GM12878 (cell line): ENCODE measurements around the gene MTO1. TPM values are rescaled to one million over a fixed set of nuclear protein-coding genes. Genes with fewer than 3 reads are reported as not detected.

Source experiments
- ATAC-seq: fragments of 200-7000 bp; cut with Tn5 transposase; 3 replicates; pipeline ENCODE4 v1.9.1; 2020; ENCODE audit warnings: mild to moderate bottlenecking, moderate library complexity
- BruUV-seq: library from RNA; stranded (reverse); fragments of 400-500 nt; replicated peaks from 2 replicates; lab custom pipeline; 2021; lab: Mats Ljungman, UMichigan
- CTCF ChIA-PET: fragments of 300-600 bp; sonication (Branson Sonifier 250); formaldehyde crosslinking; extraction: SDS; loops from one replicate; lab custom pipeline; 2021; ENCODE audit warnings: inconsistent platforms; lab: Yijun Ruan, JAX
- POLR2A ChIA-PET: fragments of 350-600 bp; formaldehyde crosslinking; extraction: SDS; loops from one replicate; lab custom pipeline; 2021; ENCODE audit warnings: inconsistent platforms; lab: Charles Lee
- RAD21 ChIA-PET: fragments of 300-600 bp; sonication (Branson Sonifier 250); formaldehyde crosslinking; loops from one replicate; lab custom pipeline; 2023; ENCODE audit warnings: antibody characterized with exemption; ENCODE audit not compliant: unreplicated experiment; lab: Charles Lee
- SMC1A ChIA-PET: fragments of 300-600 bp; sonication (Branson Sonifier 250); formaldehyde crosslinking; loops from one replicate; lab custom pipeline; 2023; ENCODE audit not compliant: unreplicated experiment, uncharacterized antibody; lab: Charles Lee
- DNase-seq: peaks from one replicate; pipeline ENCODE4 v3.0.0-alpha.2; 2011; ENCODE audit warnings: low read depth, low spot score
- FAIRE-seq: peaks from 3 replicates; lab custom pipeline; 2011; peaks lifted over from hg19 to GRCh38; lab: Jason Lieb, UNC
- H2AFZ ChIP-seq: 2 replicates; pipeline ENCODE4 v1.6.0; 2011; ENCODE audit warnings: low read depth, low read length, control low read depth; ENCODE audit not compliant: control insufficient read depth
- H3K27ac ChIP-seq: 2 replicates; pipeline ENCODE4 v1.5.1; 2011; ENCODE audit warnings: control low read depth; ENCODE audit not compliant: control insufficient read depth, insufficient read depth
- H3K27me3 ChIP-seq, 2 experiments: replicated peaks in 1 of 2; 2 replicates each; pipeline versions ENCODE4 v1.6.0 to v1.6.1; 2011; ENCODE audit warnings: low read length in 1 of 2; ENCODE audit not compliant: control insufficient read depth in 2 of 2, insufficient read depth in 2 of 2
- H3K36me3 ChIP-seq, 2 experiments: 2 replicates each; pipeline ENCODE4 v1.5.1; 2011; ENCODE audit warnings: low read length in 1 of 2; ENCODE audit not compliant: control insufficient read depth in 2 of 2, insufficient read depth in 2 of 2
- H3K4me1 ChIP-seq: 2 replicates; pipeline ENCODE4 v1.6.1; 2011; ENCODE audit warnings: mild to moderate bottlenecking, low read length, moderate library complexity, mixed read lengths; ENCODE audit not compliant: control insufficient read depth, insufficient read depth
- H3K4me2 ChIP-seq: 2 replicates; pipeline ENCODE4 v1.6.0; 2011; ENCODE audit warnings: control low read depth; ENCODE audit not compliant: control insufficient read depth, insufficient read depth
- H3K4me3 ChIP-seq: fragments of 200-600 bp; sonication (generic); 2 replicates; pipeline ENCODE4 v1.5.1; 2016
- H3K79me2 ChIP-seq: 2 replicates; pipeline ENCODE4 v1.6.0; 2011; ENCODE audit warnings: low read length; ENCODE audit not compliant: control insufficient read depth, insufficient read depth
- H3K9ac ChIP-seq: 2 replicates; pipeline ENCODE4 v1.8.0; 2011; ENCODE audit warnings: low read length, control low read depth, mixed read lengths; ENCODE audit not compliant: control insufficient read depth, insufficient read depth
- H3K9me3 ChIP-seq: replicated peaks from 3 replicates; pipeline ENCODE4 v1.5.1; 2011; ENCODE audit warnings: mild to moderate bottlenecking, low read length; ENCODE audit not compliant: control insufficient read depth, insufficient read depth
- H4K20me1 ChIP-seq: 2 replicates; pipeline ENCODE4 v1.6.0; 2011; ENCODE audit not compliant: control insufficient read depth, insufficient read depth
- ASH2L ChIP-seq: fragments of 300-600, 200-600 bp; sonication (generic); IDR thresholded peaks from 2 replicates; pipeline ENCODE4 v1.6.1; 2017; ENCODE audit warnings: low read depth, mild to moderate bottlenecking, borderline replicate concordance
- BCLAF1 ChIP-seq: fragments of 450-650 bp; IDR thresholded peaks from 2 replicates; pipeline ENCODE4 v1.6.1; 2017; ENCODE audit warnings: antibody characterized with exemption, mild to moderate bottlenecking, moderate library complexity
- EED ChIP-seq: sonication (generic); IDR thresholded peaks from 2 replicates; pipeline ENCODE4 v1.6.1; 2016; ENCODE audit warnings: antibody characterized with exemption, low read depth
- FOS ChIP-seq: IDR thresholded peaks from 3 replicates; pipeline ENCODE4 v1.6.1; 2011; ENCODE audit warnings: borderline replicate concordance; ENCODE audit not compliant: insufficient read length; ENCODE audit errors: extremely low read depth
- FOXK2 ChIP-seq: fragments of 450-650 bp; IDR thresholded peaks from 2 replicates; pipeline ENCODE4 v1.6.1; 2017; ENCODE audit warnings: mild to moderate bottlenecking, moderate library complexity
- HDAC2 ChIP-seq: fragments of 200-600 bp; sonication (generic); IDR thresholded peaks from 2 replicates; pipeline ENCODE4 v1.6.1; 2017
- HDAC6 ChIP-seq: fragments of 200-600 bp; sonication (generic); IDR thresholded peaks from one replicate; pipeline ENCODE4 v1.8.0; 2017; ENCODE audit warnings: antibody characterized with exemption; ENCODE audit not compliant: unreplicated experiment
- NFYA ChIP-seq: IDR thresholded peaks from 2 replicates; pipeline ENCODE4 v1.6.1; 2011; ENCODE audit warnings: low read depth, mild to moderate bottlenecking, low read length, improper control_type of control experiment, borderline replicate concordance
- RBBP5 ChIP-seq: fragments of 200-600 bp; sonication (generic); conservative IDR thresholded peaks from 2 replicates; pipeline ENCODE4 v1.6.1; 2016
- REST ChIP-seq: IDR thresholded peaks from 2 replicates; pipeline ENCODE4 v1.6.1; 2012; ENCODE audit warnings: mild to moderate bottlenecking, low read depth, low read length
- SMAD5 ChIP-seq: IDR thresholded peaks from 2 replicates; pipeline ENCODE4 v1.6.1; 2016; ENCODE audit warnings: antibody characterized with exemption, low read depth
- STAT1 ChIP-seq: fragments of 450-650 bp; conservative IDR thresholded peaks from 2 replicates; pipeline ENCODE4 v1.6.1; 2014; ENCODE audit warnings: antibody characterized with exemption, mild to moderate bottlenecking
- ZBED1 ChIP-seq: IDR thresholded peaks from 2 replicates; pipeline ENCODE4 v1.6.1; 2016; ENCODE audit warnings: borderline replicate concordance
- ZZZ3 ChIP-seq: IDR thresholded peaks from 2 replicates; pipeline ENCODE4 v1.6.1; 2011; ENCODE audit warnings: low read depth; ENCODE audit not compliant: control insufficient read depth, insufficient read length
- WGBS: methylation state at CpG from one replicate; pipeline ENCODE4 v1.1.6; 2016; ENCODE audit warnings: low lambda C conversion rate; ENCODE audit not compliant: insufficient replicate concordance, insufficient coverage; ENCODE audit errors: missing lambda C conversion rate; 5-methylcytosine and 5-hydroxymethylcytosine counted together
- in situ Hi-C: fragments of 300-500 bp; cut with MboI; formaldehyde crosslinking; loops from 9 replicates; pipeline ENCODE4 v1.14.3; 2018; ENCODE audit warnings: mixed read lengths
- intact Hi-C: fragments of 100-400 bp; cut with micrococcal nuclease; formaldehyde crosslinking; loops from one replicate; pipeline ENCODE4 v1.14.2; 2022; ENCODE audit not compliant: unreplicated experiment
- polyA plus RNA-seq, 11 experiments: library from polyadenylated mRNA; depleted of rRNA in 4 of 11; unstranded in 6 of 11; stranded (reverse) in 5 of 11; fragments of >200 nt; fragmentation: Nextera tagmentation in 4 of 11; fragmentation: Illumina TruSeq in 1 of 11; extraction: Ambion mirVana in 4 of 11; extraction: Trizol in 1 of 11; gene quantifications; 1 replicate in 1 of 11; 2 replicates in 10 of 11; pipeline versions ENCODE4 v1.2.1 to v1.2.3, GENCODE V29; 2011 to 2016; ENCODE audit warnings: inconsistent platforms in 2 of 11, missing spikeins in 2 of 11, low read depth in 1 of 11
- total RNA-seq, 4 experiments: library from RNA; depleted of rRNA in 3 of 4; stranded (reverse); fragments of >200 nt in 3 of 4; fragmentation: Illumina TruSeq in 1 of 4; extraction: Trizol in 1 of 4; gene quantifications; 2 replicates each; pipeline versions ENCODE4 v1.2.1 to v1.2.3, GENCODE V29; 2013 to 2021

The MTO1 gene
- total and polyA plus RNA-seq, 10 of the 15 experiments (the other 5 are each of a cell fraction or from before 2014, with no cell fraction given), result 24.8 to 53.6 (median 33.1) TPM

- H4K20me1 ChIP-seq, result no peaks in the 10 kb centered on the region
- BruUV-seq, result no TSS peak
- RAD21 ChIA-PET, result no interaction called here
- no peak overlapping the region for H3K4me2 ChIP-seq
- SMC1A ChIA-PET, result interaction anchor here (1.1 to 1.6 kb wide), 2 partner anchors 55 to 60 kb away, joined by 3 to 7 read pairs; no protein-coding TSS in a partner anchor
- DNase-seq, result no peak
- FAIRE-seq, result no peak
- H3K4me3 ChIP-seq, result no peak overlapping the region
- H3K4me1 ChIP-seq, result peaks cover 6% of the 10 kb centered on the region; the same call in 1 of the 2 replicates
- no peak overlapping the region for H2AFZ ChIP-seq
- POLR2A ChIA-PET, result interaction anchor here (0.6 to 6.8 kb wide), 4 partner anchors 11 to 128 kb away, joined by 4 to 52 read pairs (median 6); partner anchors contain the start of gene SLC17A5
- CTCF ChIA-PET, result interaction anchor here (1.3 to 6.5 kb wide), 6 partner anchors 11 to 85 kb away, joined by 3 to 23 read pairs (median 6); no protein-coding TSS in a partner anchor
- intact Hi-C loops, result no loop called here
- no peak overlapping the region for H3K27ac ChIP-seq
- no peak overlapping the region for H3K9ac ChIP-seq
- no peak for ATAC-seq
- in situ Hi-C loops, result no loop called here
- H3K79me2 ChIP-seq, result peaks cover 28% of the 10 kb centered on the region
- no peaks in the 10 kb centered on the region for H3K9me3 ChIP-seq
- H3K27me3 ChIP-seq, result no peaks in the 10 kb centered on the region
- 100% methylated on average over 3 of the region's 3 CpGs for WGBS
- no peaks in the 10 kb centered on the region for H3K36me3 ChIP-seq
- no peak for TF ChIP-seq STAT1
- no peak for TF ChIP-seq BCLAF1
- TF ChIP-seq HDAC2, result no peak
- no peak for TF ChIP-seq SMAD5
- no peak for TF ChIP-seq ASH2L
- no peak for TF ChIP-seq NFYA
- no peak for TF ChIP-seq FOS
- TF ChIP-seq RBBP5, result no peak
- no peak for TF ChIP-seq FOXK2
- no peak for TF ChIP-seq ZZZ3
- TF ChIP-seq REST, result no peak
- TF ChIP-seq EED, result no peak
- no peak for TF ChIP-seq HDAC6
- no peak for TF ChIP-seq ZBED1
Observed at GRCh38 chr6:73525546-73526330, 64.2 kb downstream of the MTO1 start.
